ENCODE results near the gene WNT7B.

The WNT7B gene

DNA sequence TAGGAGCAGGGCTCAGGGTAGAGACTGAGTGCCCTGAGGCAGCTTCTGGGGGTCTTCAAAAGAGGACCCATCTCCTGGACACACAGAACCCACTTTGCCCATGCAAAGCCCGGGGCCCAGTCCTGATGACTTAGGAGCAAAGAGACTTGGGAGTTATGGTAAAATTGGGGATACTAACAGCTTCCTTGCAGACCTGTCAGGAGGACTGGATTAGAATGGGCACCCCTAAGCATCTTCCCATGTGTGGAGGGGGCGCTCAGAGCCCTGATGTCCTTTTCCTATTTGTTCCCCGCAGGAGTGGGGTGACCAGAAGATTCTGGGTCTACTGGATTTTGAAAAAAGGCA, 100.0 kb downstream of the WNT7B start:
- Histone ChIP-seq H3K9me3 (ENCODE audit: control insufficient read depth, low read length) (no peaks in the 10 kb centered on the region), H3K27me3 (replicated peaks; ENCODE audit: control insufficient read depth, insufficient read depth, low read length, poor library complexity, severe bottlenecking) (peaks cover 10% of the 10 kb centered on the region), H3K27ac (ENCODE audit: insufficient read depth, low read length, poor library complexity, severe bottlenecking) (no peak overlapping the region), H3K36me3 (ENCODE audit: control insufficient read depth, insufficient read depth, low read length) (no peaks in the 10 kb centered on the region), H3K4me3 (ENCODE audit: insufficient read depth, low read depth, low read length, poor library complexity, severe bottlenecking) (no peak overlapping the region), H3K4me1 (ENCODE audit: control insufficient read depth, insufficient read depth, low read length, poor library complexity, severe bottlenecking) (no peaks in the 10 kb centered on the region)
- no peak for DNase-seq

DNA sequence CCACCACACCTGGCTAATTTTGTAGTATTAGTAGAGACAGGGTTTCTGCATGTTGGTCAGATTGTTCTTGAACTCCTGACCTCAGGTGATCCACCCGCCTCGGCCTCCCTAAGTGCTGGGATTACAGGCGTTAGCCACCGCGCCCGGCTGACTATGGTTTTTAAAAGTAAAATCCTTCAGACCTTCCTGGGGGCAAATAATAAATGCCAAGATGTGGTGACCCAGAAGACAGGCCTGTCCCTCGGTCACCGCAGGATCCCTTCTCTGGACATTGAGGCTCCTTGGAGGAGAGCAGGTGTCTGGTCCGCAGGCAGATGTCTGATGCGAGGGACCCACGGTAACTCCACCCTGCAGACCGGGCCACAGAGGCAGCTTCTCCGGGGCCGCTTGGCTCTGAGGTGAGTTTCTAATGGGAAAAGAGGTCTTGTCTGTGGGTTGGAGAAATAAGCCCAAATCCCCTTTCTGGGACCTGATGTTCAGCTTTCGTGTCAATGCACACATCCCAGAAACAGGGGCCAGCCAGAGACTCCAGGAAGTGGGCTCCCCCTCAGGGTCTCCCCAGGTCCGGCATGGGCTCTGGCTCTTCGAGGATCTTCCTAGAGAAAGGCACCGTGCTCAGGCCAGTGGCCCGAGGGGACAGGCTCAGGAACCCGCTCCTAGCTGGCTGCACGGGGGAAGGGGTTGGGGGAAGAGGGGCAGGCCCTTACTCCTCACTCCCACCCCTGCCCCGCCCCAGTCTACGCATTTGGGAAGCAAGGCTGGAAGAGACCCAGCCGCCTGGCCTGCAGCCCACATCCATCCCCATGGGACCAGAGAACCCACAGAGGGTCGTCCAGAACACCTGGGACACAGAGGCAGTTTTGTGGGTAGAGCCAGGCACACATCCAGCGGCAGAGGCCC, 100.6 kb downstream of the WNT7B start:
- no peaks in the 10 kb centered on the region for H3K4me1 ChIP-seq (ENCODE audit: control insufficient read depth, insufficient read depth, low read length, poor library complexity, severe bottlenecking)
- no peak overlapping the region for H3K4me3 ChIP-seq (ENCODE audit: insufficient read depth, low read depth, low read length, poor library complexity, severe bottlenecking)
- H3K27me3 ChIP-seq (replicated peaks; ENCODE audit: control insufficient read depth, insufficient read depth, low read length, poor library complexity, severe bottlenecking): peaks cover 10% of the 10 kb centered on the region
- no peak for DNase-seq
- H3K9me3 ChIP-seq (ENCODE audit: control insufficient read depth, low read length): no peaks in the 10 kb centered on the region
- H3K36me3 ChIP-seq (ENCODE audit: control insufficient read depth, insufficient read depth, low read length): no peaks in the 10 kb centered on the region
- no peak overlapping the region for H3K27ac ChIP-seq (ENCODE audit: insufficient read depth, low read length, poor library complexity, severe bottlenecking)

DNA sequence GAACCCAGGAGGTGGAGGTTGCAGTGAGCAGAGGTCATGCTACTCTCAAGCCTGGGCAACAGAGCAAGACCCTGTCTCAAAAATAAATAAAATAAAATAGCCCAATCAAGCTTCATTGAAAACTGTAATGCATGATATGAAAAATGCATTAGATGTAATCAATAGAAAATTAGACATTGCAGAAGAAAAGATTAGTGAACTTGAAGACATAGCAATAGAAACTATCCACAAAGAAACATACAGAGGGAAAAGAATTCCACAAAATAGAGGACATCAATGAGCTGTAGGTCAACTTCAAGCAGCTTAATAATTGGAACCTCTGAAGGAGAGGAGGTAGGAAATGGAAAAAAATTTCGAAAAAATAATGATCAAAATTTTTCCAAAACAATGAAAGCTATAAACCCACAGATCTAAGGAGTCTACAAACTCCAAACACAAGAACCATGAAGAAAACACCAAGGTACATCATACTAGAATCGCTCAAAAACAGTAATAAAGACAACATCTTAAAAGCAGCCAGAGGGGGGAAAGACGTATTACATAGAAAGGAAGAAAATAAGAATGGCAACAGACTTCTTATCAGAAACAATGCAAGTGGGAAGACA, 104.2 kb downstream of the WNT7B start:
- no peak for DNase-seq
- Histone ChIP-seq H3K36me3 (ENCODE audit: control insufficient read depth, insufficient read depth, low read length) (no peaks in the 10 kb centered on the region), H3K9me3 (ENCODE audit: control insufficient read depth, low read length) (no peaks in the 10 kb centered on the region), H3K4me3 (ENCODE audit: insufficient read depth, low read depth, low read length, poor library complexity, severe bottlenecking) (no peak overlapping the region), H3K27me3 (replicated peaks; ENCODE audit: control insufficient read depth, insufficient read depth, low read length, poor library complexity, severe bottlenecking) (peaks cover 6% of the 10 kb centered on the region), H3K4me1 (ENCODE audit: control insufficient read depth, insufficient read depth, low read length, poor library complexity, severe bottlenecking) (no peaks in the 10 kb centered on the region), H3K27ac (ENCODE audit: insufficient read depth, low read length, poor library complexity, severe bottlenecking) (no peak overlapping the region)

DNA sequence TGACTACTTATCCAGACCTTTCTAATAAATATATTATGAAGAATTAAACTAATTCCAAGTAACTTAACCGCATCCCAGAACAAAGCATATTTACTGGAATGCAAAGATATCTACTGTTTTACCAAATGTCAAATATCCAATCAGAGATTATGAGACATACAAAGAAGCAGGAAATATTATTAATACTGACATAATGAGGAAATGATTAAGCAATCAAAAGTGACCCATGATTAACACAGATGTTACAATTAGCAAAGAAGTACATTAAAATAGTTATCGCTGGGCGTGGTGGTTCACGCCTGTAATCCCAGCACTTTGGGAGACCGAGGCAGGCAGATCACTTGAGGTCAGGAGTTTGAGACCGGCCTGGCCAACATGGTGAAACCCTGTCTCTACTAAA, 105.2 kb downstream of the WNT7B start:
- Histone ChIP-seq H3K27ac (ENCODE audit: insufficient read depth, low read length, poor library complexity, severe bottlenecking) (no peak overlapping the region), H3K4me3 (ENCODE audit: insufficient read depth, low read depth, low read length, poor library complexity, severe bottlenecking) (no peak overlapping the region), H3K4me1 (ENCODE audit: control insufficient read depth, insufficient read depth, low read length, poor library complexity, severe bottlenecking) (no peaks in the 10 kb centered on the region), H3K27me3 (replicated peaks; ENCODE audit: control insufficient read depth, insufficient read depth, low read length, poor library complexity, severe bottlenecking) (peaks cover 11% of the 10 kb centered on the region), H3K9me3 (ENCODE audit: control insufficient read depth, low read length) (no peaks in the 10 kb centered on the region), H3K36me3 (ENCODE audit: control insufficient read depth, insufficient read depth, low read length) (no peaks in the 10 kb centered on the region)
- DNase-seq: no peak
